Suppressor macrophage (primary cell): ENCODE measurements around the gene PLOD3.
A peak's percentile ranks its signal among the peaks of the same experiment; 100 is the strongest.
"Not testable (repeated sequence)": the region's sequence is repeated elsewhere in the genome, so short reads cannot be mapped to it uniquely, and the experiment has no call there.

Experiments
- DNase-seq, 4 experiments: peaks; one replicate each; pipeline ENCODE4 v3.0.0-alpha.2; 2020 to 2022

The PLOD3 gene

GRCh38 chr7:101212014-101212413, 5.4 kb downstream of the PLOD3 start:
- no peak for DNase-seq

DNA sequence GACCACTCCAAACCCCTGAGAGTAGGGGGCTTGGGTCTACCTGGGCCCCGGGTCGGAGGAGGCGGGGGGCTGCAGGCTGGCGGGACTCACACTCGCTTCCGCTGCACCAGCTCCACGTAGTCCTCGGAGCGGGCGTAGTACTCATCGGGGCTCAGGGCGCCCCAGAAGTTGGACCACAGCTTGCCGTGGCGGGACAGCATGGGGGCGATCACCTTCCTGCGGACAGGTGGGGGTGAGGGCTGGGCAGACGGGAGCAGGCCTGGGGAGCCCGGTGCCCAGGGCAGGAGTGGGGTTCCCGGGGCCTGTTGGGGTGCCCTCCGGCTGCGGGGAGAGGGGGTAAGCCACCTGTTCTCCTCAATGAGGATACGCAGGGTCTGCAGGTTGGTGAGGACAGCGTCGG, 5.9 kb downstream of the PLOD3 start:
- DNase-seq, result no peak

DNA sequence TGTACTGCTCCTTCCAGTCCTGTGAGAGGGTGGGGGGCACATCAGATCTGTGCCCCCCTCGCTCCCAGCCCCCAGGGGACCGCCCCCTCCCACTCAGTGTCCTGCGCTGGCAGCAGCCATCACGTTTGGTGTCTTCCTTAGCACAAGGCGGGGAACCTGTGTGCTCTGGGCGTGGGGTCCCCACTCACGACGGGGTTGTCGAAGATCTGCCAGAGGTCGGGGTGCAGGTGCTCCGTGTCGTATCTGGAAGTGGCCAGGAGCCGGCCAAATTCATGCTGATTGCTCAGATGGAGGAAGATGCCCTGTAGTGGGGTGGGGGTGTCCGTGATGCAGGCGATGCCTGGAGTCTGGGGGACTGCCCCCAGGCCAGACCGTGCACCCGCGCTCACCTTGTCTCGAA, 7.2 kb downstream of the PLOD3 start:
- no peak for DNase-seq

DNA sequence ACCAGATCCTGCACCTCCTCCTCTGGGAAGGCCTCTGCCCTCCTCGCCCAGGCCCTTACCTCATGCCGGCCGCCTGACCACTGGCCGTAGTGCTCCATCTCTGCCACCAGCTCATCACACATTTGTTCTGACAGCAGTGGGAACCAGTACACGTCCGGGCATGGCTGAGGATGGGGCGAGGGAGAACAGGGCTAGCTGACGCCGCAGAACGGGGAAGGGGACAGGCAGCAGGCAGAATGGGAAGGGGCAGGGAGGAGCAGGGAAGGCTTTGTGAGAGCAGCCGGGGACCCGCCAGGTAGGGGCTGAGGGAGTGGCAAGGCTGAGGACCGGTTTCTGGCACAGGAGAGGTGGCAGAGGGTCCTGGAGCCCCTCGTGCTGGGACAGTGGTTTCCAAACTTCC, 8.6 kb downstream of the PLOD3 start:
- DNase-seq, result no peak

- DNase-seq, result no peak
Observed at GRCh38 chr7:101207459-101207858, 9.9 kb downstream of the PLOD3 start.

DNA sequence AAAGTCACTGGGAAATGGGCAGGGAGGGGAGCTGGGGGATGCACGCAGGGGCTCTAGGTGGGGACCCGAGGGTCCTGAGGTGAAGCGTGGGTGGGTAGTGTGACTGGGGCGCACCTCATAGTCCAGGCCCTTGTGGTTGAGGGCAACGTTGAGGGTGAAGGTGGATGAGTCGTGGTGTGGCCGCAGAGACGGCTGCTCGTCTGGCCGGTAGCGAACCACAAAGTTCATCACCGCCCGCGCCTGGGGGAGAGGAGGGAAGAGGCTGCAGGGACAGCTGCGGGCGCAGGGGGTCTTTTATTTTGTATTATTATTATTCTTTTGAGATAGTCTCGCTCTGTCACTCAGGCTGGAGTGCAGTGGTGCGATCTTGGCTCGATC, 10.7 kb downstream of the PLOD3 start:
- no peak for DNase-seq

DNA sequence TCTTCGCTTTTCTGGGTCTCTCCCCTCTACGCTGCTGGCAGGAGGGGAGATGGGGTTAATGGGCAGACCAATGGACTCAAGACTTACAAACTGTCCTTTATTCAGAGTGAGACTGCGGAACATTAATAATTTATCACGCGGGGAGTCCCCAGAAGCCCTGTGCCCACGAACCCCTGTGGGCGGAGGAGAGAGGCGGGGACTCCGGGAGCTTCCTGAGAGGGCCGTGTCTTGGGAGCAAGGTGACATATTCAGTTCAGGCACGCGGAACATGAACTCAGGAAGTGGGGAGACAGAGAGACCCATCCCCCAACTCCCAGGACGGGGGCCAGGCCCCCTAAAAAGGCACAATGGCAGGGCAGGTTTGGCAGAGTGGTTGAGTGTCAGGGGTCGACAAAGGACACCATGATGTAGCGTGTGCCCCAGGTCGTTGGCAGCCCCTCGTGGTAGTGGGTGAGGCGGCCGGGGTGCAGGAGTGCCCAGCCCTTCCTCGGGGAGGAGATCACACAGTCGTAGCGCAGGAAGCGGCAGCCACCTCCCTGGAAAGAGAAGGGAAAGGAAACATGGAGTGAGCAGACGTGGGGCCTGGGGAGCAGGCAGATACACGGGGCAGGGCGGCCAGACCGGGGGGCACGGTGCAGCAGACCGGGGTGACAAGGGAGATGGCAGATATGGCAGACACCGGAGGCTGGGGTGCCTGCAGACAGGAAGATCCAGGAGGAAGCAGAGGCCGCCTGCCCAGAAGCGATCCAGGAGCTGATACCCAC, 11.3 kb downstream of the PLOD3 start:
- DNase-seq, result no peak

DNA sequence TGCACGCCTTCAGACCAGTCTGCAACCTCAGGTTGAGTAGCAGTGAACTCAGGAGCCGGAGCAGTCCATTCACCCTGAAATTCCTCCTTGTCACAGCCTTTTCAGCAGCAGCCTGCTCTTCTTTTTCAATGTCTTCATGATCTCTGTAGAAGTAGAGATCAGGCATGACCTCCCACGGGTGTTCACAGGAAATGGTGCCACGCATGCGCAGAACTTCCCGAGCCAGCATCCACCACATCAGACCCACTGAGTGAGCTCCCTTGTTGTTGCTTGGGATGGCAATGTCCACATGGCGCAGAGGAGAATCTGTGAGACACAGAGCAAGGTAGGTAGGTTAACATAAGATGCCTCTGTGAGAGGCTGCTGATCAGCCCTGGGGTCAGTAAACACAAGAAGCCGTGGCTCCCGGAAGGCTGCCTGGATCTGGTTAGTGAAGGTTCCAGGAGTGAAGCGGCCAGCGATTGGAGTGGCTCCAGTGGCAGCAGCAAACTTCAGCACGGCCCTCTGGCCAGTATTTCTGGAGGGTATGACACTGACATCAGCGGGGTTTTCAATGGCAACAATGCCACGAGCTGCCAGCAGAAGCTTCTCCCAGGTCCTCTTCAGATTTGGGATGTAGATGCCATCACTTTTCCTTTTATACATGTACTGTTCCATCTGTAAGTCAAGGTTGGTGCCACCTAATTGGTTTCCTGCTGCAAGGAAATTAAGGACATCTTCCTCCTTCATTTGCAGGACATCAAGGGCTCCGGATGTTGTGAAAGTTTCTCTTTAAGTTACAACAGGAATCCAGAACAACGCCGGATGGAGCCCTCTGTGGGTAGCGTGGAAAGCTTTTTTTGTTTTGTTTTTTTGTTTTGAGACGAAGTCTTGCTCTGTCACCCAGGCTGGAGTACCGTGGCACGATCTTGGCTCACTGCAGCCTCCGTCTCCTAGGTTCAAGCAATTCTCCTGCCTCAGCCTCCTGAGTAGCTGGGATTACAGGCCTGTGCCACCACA, 13.3 kb downstream of the PLOD3 start:
- peak; percentile 62 to 78 (median 70) for DNase-seq

- DNase-seq, result no peak
Observed at GRCh38 chr7:101202603-101202918, 14.8 kb downstream of the PLOD3 start.

DNA sequence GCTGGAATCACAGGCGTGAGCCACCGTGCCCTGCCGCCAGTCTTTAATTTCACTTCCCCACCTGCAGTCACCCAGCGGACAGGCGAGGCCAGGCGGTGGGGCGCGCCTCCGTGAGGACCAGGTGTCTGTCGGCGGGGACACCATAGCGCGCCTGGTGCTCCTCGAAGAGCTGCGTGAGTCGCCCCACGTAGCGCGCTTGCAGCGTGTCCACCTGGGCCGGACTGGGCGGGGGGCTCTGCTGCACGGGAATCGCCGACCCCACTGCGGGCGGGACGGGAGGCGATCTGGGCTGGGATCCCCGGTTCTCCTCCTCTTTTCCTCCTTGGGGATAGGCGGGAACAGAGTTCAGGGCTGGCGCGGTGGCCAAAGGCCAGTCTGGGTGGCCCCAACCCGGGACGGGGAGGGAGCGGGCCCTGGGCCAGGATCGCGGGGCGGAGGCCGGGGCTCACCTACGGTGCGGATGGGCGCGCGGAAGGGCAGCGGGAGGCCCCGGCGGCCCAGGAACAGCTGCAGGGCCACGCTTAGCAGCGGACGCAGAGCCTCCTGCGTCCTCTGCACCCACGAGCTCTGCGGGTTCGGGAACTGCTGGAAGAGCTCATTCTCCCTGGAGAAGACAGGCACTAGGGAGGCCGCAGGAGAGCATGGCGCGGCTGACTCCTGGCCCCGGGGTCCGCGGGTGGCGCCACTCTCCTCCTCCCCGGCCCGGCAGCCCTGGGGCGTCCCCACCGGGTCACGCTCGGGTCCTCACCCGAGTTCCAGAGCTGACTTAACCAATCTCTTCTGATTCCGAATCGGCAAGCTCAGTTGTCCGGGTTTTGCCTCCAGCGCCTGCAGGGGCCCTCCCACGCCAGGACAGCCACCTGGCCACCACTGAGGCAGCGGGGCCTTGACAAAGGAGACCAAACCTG, 15.4 kb downstream of the PLOD3 start:
- DNase-seq, result no peak

DNA sequence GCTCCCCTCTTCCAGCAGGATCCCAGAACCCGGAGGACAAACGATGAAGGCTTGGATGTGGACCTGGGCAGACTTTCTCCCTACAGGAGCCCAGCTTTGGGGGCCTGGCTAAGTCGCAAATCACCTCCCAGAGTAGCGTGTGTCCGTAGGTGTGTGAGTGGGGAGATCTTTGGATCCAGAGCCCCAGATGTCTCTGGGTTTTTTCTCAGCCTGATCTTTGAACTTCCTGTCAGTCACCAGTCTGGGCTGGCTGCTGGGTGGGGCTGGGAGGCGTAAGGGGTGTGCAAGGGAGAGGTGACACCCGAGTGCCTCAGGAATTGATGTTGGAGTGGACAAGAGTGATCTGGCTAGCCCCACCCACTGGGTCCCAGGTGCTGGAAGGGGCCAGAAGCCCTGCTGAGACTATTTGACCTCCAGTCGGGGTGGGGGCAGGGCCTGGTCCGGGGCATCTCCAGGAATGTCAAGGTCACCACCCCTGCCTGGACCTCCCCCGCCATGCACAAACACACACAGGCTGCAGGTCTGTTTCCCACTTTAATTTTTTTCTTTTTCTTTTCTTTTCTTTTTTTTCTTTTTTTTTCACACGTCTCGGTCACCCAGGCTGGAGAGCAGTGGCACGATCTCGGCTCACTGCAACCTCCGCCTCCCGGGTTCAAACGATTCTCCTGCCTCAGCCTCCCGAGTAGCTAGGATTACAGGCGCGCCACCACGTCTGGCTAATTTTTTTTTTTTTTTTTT, 16.4 kb downstream of the PLOD3 start, which contains the start of gene MOGAT3:
Gene MOGAT3 (minus strand): TSS at position 175 of the 738 bp plus-strand sequence. CDS start 182 bp downstream, outside the sequence.
- no peak for DNase-seq

DNA sequence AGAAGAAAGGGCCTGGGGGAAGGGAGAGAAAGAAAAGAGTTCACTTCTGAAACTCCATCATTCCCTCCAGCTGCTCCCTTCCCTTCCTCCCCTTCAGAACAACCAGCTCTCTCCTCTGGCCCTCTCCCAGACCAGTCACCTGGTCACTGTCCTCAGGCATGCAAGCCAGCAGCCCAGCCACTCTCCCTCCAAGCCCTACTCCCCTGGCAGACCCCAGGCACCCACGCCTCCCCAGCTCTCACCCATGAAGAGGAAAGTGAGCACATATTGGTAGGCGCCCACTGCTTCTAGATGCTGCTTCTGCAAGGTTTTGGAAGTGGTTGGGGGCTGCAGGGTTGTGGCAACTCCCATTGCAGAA, 16.9 kb downstream of the PLOD3 start:
- DNase-seq, result no peak

- not testable (repeated sequence) for DNase-seq
Observed at GRCh38 chr7:101199522-101199921, 17.9 kb downstream of the PLOD3 start.

DNA sequence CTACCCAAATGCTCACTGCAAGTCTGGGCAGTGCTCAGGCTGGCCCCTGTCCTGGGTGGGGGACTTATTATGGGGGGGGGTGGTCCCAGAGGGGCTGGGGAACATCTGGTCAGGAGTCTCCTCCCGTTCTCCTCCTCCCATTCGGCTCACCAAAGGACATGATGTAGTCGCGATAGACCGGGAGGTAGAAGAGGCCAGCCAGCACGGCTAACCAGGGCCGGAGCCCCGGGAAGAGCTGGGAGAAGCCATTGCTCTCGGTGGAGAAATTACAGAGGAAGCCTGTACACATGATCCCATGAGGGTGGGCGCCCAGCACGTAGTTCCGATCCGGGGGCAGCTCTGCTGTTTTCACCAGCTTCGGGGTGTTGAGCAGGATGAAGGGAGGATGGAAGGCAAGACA, 18.9 kb downstream of the PLOD3 start:
- DNase-seq, result no peak

GRCh38 chr7:101197991-101198390, 19.4 kb downstream of the PLOD3 start:
- DNase-seq, result no peak

DNA sequence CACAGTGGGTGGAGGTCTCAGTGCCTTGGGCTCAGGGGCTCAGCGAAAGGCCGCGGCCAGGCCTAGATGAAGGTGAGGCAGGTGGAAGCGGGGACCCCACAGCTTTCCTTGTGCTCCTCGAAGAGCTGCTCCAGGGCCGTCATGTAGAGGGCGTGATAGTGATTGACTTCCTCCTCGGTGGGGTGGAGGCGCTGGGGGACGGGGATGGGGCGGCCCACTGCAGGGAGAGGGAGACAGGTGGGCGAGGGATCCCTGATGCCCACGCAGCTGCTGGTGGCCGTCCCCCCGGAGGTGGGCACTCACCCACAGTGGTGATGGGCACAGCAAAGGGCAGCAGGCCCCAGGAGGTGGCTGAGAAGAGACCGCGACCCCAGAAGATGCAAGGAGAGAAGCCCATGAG, 21.5 kb downstream of the PLOD3 start:
- DNase-seq, result no peak

DNA sequence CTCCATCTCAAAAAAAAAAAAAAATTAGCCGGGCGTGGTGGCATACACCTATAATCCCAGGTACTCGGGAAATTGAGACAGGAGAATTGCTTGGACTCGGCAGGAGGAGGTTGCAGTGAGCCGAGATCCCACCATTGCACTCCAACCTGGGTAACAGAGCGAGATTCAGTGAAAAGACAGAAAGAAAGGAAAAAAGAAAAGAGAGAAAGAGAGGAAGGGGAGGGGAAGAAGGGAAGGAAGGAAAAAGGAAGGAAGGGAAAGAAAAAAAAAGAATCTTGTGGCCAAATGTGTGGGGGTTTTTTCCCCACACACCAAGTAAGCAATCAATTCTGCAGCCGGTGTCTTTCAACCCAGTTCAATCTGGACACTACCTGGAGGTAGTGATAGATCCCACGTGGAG, 28.3 kb downstream of the PLOD3 start:
- no peak for DNase-seq

DNA sequence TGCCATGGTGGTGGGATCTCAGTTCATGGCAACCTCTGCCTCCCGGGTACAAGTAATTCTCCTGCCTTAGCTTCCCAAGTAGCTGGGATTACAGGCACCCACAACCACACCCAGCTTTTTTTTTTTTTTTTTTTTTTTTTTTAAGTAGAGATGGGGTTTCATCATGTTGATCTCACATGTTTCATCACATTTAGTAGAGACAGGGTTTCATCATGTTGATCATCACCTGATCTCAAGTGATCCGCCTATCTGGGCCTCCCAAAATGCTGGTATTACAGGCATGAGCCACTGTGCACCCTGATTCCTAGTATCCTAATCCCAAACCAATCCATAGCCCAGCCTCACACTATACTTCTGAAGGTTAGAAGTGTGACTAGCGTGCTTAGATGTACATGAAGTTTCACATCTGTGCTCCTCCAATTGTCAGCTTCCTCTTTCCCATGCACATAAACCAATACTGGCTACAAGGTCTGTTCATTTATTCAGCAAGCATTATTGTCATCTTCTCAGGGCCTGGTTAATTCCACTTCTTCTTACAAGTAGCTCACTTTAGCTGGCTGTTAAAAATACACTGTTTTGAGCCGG, 30.4 kb downstream of the PLOD3 start:
- peak; percentile 47 to 71 (median 58) for DNase-seq

DNA sequence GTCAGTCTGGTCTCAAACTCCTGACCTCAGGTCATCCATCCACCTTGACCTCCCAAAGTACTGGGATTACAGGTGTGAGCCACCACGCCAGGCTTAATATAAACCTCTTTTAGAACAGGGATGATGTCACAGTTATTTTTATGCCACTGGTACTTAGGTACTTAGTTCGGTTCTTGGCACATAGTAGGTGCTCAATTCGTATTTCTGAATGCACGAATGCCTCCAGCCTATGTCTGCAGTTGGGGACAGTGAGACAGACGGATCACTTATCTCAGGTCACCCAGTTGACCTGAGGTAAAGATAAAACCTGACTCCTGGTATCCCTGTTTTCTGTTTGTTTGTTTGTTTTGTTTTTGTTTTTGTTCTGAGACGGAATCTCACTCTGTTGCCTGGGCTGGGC, 31.2 kb downstream of the PLOD3 start:
- DNase-seq, result no peak

DNA sequence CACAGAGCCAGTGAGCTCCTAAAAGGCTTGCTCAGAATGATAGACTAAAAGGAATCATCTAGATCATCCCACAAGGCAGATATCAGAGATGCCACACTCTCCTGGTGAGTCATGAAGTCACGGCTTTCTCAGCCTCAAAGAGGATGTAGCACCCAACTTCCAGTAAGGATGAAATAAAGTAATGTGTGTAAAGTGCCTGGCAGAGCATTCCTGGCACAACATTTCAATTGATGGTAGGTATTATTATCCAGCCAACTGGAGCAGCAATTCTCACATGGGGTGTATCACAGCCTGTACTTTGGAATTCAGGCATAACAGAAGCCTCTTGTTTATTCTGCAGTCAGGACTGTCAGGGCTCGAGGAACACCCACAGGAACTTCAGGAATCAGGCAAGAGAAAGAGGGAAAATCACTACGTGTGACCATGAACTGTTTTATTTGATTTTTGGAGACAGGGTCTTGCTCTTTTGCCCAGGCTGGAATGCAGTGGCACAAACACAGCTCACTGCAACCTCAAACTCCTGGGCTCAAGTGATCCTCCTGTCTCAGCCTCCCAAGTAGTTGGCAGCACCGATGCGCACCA, 32.0 kb downstream of the PLOD3 start:
- peak in 3 of 4 experiments; percentile 55 to 66 (median 56) for DNase-seq

DNA sequence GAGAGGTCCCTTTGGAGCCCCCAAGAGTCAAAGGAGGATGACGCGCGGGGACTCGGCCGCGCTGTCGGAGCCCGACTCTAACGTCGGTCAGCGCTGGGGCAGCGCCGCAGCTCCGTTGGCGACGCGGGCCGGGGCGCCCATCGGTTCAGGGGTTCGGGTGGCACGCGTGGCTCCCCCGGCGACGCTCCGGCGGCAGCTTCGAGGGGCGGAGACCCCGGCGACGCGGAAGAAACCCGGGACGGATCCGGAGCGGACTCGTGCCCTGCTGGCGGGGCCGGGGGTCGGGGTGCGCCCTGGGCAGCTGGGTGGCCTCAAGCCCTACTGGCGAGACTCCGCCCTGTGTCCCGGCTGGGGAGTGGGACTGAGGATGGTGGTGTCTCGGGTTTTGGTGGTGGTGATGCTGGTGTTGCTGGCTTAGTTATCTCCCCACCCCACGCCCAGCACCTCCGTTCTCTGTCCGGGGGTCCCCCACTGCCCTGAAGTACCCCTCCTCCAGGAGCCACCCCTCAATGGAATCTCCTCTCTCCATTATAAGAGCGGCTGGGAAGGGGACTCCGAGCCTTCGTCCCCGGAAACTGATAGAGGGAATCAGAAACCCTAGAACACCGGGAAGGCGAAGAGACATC, 37.1 kb downstream of the PLOD3 start, which contains the start of gene NAT16:
Gene NAT16 (minus strand): TSS at position 164 of the 626 bp plus-strand sequence. CDS start 5,486 bp downstream, outside the sequence.
- no peak for DNase-seq
